Activated CD8-positive, alpha-beta T cell treated with anti-CD3 and anti-CD28 coated beads, Interleukin-2, amount 10 ng/mL, durations not matched to agents 7 days and 5 days (primary cell): ENCODE results near the gene JUN. TPM values are rescaled to one million over a fixed set of nuclear protein-coding genes. Genes with fewer than 3 reads are reported as not detected.

ENCODE experiments used
- ATAC-seq: fragments of 150-1000 bp; cut with Tn5 transposase; one replicate; pipeline ENCODE4 v1.10.0; 2021; ENCODE audit warnings: moderate library complexity
- CTCF ChIA-PET: fragments of 350-600 bp; sonication (Branson Sonifier 250); formaldehyde crosslinking; loops from one replicate; lab custom pipeline; 2021; ENCODE audit warnings: antibody characterized with exemption; lab: Charles Lee
- POLR2A ChIA-PET: fragments of 350-600 bp; sonication (Branson Sonifier 250); formaldehyde crosslinking; loops from one replicate; lab custom pipeline; 2021; ENCODE audit warnings: antibody characterized with exemption; lab: Charles Lee
- DNase-seq: peaks from one replicate; pipeline ENCODE4 v3.0.0-alpha.2; 2020
- H3K27ac Mint-ChIP-seq: one replicate; pipeline ENCODE4 v1.8.0; 2021; ENCODE audit warnings: mild to moderate bottlenecking, mixed read lengths
- H3K27me3 Mint-ChIP-seq: one replicate; pipeline ENCODE4 v1.8.0; 2021; ENCODE audit warnings: low read depth, mixed read lengths
- H3K36me3 Mint-ChIP-seq: one replicate; pipeline ENCODE4 v1.8.0; 2021; ENCODE audit warnings: low read depth, mixed read lengths
- H3K4me1 Mint-ChIP-seq: one replicate; pipeline ENCODE4 v1.8.0; 2021; ENCODE audit warnings: low read depth, mixed read lengths
- H3K4me3 Mint-ChIP-seq: one replicate; pipeline ENCODE4 v1.8.0; 2021; ENCODE audit warnings: mild to moderate bottlenecking, mixed read lengths
- H3K9me3 Mint-ChIP-seq: one replicate; pipeline ENCODE4 v1.8.0; 2022; ENCODE audit warnings: mixed read lengths; ENCODE audit not compliant: insufficient read depth
- total RNA-seq, 2 experiments: library from RNA; stranded (reverse); gene quantifications; one replicate each; pipeline ENCODE4 v1.2.3, GENCODE V29; 2021

JUN gene
- total RNA-seq, 2 experiments from 2014 or later = 107 to 110 TPM

- peaks cover 11% of the 10 kb centered on the region for H3K9me3 Mint-ChIP-seq
- ATAC-seq (no peak), DNase-seq (no peak)
- ChIA-PET POLR2A (no interaction called here), CTCF (interaction anchor here (1.2 kb wide), 1 partner anchor 25 kb away, joined by 3 read pairs; no protein-coding TSS in a partner anchor)
- H3K4me1 Mint-ChIP-seq = peaks cover 25% of the 10 kb centered on the region
- H3K27ac Mint-ChIP-seq = no peak overlapping the region
- no peaks in the 10 kb centered on the region for H3K27me3 Mint-ChIP-seq
- peaks cover 18% of the 10 kb centered on the region for H3K36me3 Mint-ChIP-seq
- H3K4me3 Mint-ChIP-seq = no peak overlapping the region
Measured at GRCh38 chr1:58791106-58791505, 7.3 kb upstream of the JUN start.

- H3K27me3 Mint-ChIP-seq = no peaks in the 10 kb centered on the region
- ChIA-PET POLR2A (no interaction called here), CTCF (interaction anchor here (1.2 kb wide), 1 partner anchor 26 kb away, joined by 3 read pairs; no protein-coding TSS in a partner anchor)
- no peak overlapping the region for H3K4me3 Mint-ChIP-seq
- no peak overlapping the region for H3K27ac Mint-ChIP-seq
- H3K36me3 Mint-ChIP-seq = peaks cover 18% of the 10 kb centered on the region
- H3K9me3 Mint-ChIP-seq = peaks cover 11% of the 10 kb centered on the region
- DNase-seq = no peak
- ATAC-seq = no peak
- H3K4me1 Mint-ChIP-seq = peaks cover 33% of the 10 kb centered on the region
Measured at GRCh38 chr1:58789996-58790660, 6.3 kb upstream of the JUN start.

GRCh38 chr1:58789322-58789856 lies 5.5 kb upstream of the JUN start:
- Mint-ChIP-seq H3K27ac (no peak overlapping the region), H3K4me3 (no peak overlapping the region), H3K36me3 (peaks cover 18% of the 10 kb centered on the region), H3K9me3 (peaks cover 11% of the 10 kb centered on the region), H3K27me3 (no peaks in the 10 kb centered on the region), H3K4me1 (peaks cover 26% of the 10 kb centered on the region)
- CTCF ChIA-PET = interaction anchor here (1.8 kb wide), 1 partner anchor 909 kb away, joined by 4 read pairs; no protein-coding TSS in a partner anchor
- DNase-seq = no peak
- ATAC-seq = no peak
- POLR2A ChIA-PET = no interaction called here

GRCh38 chr1:58788259-58788658 lies 4.4 kb upstream of the JUN start:
- peaks cover 24% of the 10 kb centered on the region for H3K4me1 Mint-ChIP-seq

GRCh38 chr1:58786927-58787245 lies 3.0 kb upstream of the JUN start:
- Mint-ChIP-seq H3K4me3 (no peak overlapping the region), H3K27ac (no peak overlapping the region), H3K9me3 (peaks cover 11% of the 10 kb centered on the region), H3K36me3 (peaks cover 30% of the 10 kb centered on the region), H3K27me3 (no peaks in the 10 kb centered on the region), H3K4me1 (peaks cover 30% of the 10 kb centered on the region)
- ATAC-seq (no peak), DNase-seq (no peak)
- CTCF ChIA-PET = interaction anchor here (3.0 kb wide), 1 partner anchor 71 kb away, joined by 12 read pairs; no protein-coding TSS in a partner anchor
- POLR2A ChIA-PET = interaction anchor here (4.2 kb wide), 1 partner anchor 72 kb away, joined by 32 read pairs; no protein-coding TSS in a partner anchor

More at GRCh38 chr1:58788259-58788658, 4.4 kb upstream of the JUN start:
- DNase-seq = no peak
- Mint-ChIP-seq H3K36me3 (peaks cover 21% of the 10 kb centered on the region), H3K9me3 (peaks cover 11% of the 10 kb centered on the region), H3K27me3 (no peaks in the 10 kb centered on the region), H3K4me3 (no peak overlapping the region), H3K27ac (no peak overlapping the region)
- ChIA-PET POLR2A (no interaction called here), CTCF (interaction anchor here (1.0 to 1.8 kb wide), 2 partner anchors 10 to 911 kb away, joined by 3 to 4 read pairs; no protein-coding TSS in a partner anchor)
- no peak for ATAC-seq

- peak overlapping the region; percentile 87 for H3K4me3 Mint-ChIP-seq
- no peak overlapping the region for H3K27ac Mint-ChIP-seq
- no peaks in the 10 kb centered on the region for H3K27me3 Mint-ChIP-seq
- H3K36me3 Mint-ChIP-seq = peaks cover 34% of the 10 kb centered on the region
- H3K9me3 Mint-ChIP-seq = peaks cover 11% of the 10 kb centered on the region
- DNase-seq (no peak), ATAC-seq (no peak)
- H3K4me1 Mint-ChIP-seq = peaks cover 33% of the 10 kb centered on the region
- ChIA-PET CTCF (interaction anchor here (1.1 to 10.4 kb wide), 4 partner anchors 72 to 912 kb away, joined by 3 to 63 read pairs (median 8); no protein-coding TSS in a partner anchor), POLR2A (interaction anchor here (0.7 to 4.2 kb wide), 3 partner anchors 72 to 276 kb away, joined by 3 to 32 read pairs (median 3); no protein-coding TSS in a partner anchor)
Measured at GRCh38 chr1:58786184-58786926, 2.5 kb upstream of the JUN start.

- DNase-seq = no peak
- Mint-ChIP-seq H3K9me3 (peaks cover 11% of the 10 kb centered on the region), H3K4me3 (peak overlapping the region; percentile 87), H3K27ac (peak overlapping the region; percentile 95), H3K27me3 (no peaks in the 10 kb centered on the region), H3K4me1 (peaks cover 33% of the 10 kb centered on the region), H3K36me3 (peaks cover 39% of the 10 kb centered on the region)
- no peak for ATAC-seq
- POLR2A ChIA-PET = interaction anchor here (0.5 to 4.6 kb wide), 13 partner anchors 13 to 772 kb away, joined by 3 to 38 read pairs (median 4); no protein-coding TSS in a partner anchor
- CTCF ChIA-PET = interaction anchor here (1.1 to 10.4 kb wide), 5 partner anchors 13 to 913 kb away, joined by 3 to 63 read pairs (median 5); no protein-coding TSS in a partner anchor
Measured at GRCh38 chr1:58785442-58786058, 1.7 kb upstream of the JUN start.

- Mint-ChIP-seq H3K9me3 (peaks cover 11% of the 10 kb centered on the region), H3K4me1 (peaks cover 30% of the 10 kb centered on the region), H3K27ac (peak overlapping the region; percentile 95), H3K36me3 (peaks cover 41% of the 10 kb centered on the region), H3K27me3 (no peaks in the 10 kb centered on the region), H3K4me3 (peak overlapping the region; percentile 87)
- CTCF ChIA-PET = interaction anchor here (1.5 to 10.4 kb wide), 7 partner anchors 12 to 914 kb away, joined by 3 to 63 read pairs (median 5); no protein-coding TSS in a partner anchor
- peak; percentile 88 for DNase-seq
- ATAC-seq = peak; percentile 3
- POLR2A ChIA-PET = interaction anchor here (0.5 to 4.6 kb wide), 19 partner anchors 12 to 914 kb away, joined by 3 to 38 read pairs (median 8); partner anchors contain the start of gene FGGY
Measured at GRCh38 chr1:58784758-58785441, 1.1 kb upstream of the JUN start.

GRCh38 chr1:58783090-58783992 lies 506 bp downstream of the JUN start:
- ChIA-PET POLR2A (interaction anchor here (0.5 to 4.6 kb wide), 64 partner anchors 10 to 976 kb away, joined by 3 to 38 read pairs (median 4); partner anchors contain the start of genes FGGY and OMA1), CTCF (interaction anchor here (0.9 to 10.4 kb wide), 13 partner anchors 20 to 976 kb away, joined by 3 to 63 read pairs (median 5); partner anchors contain the start of gene FGGY)
- Mint-ChIP-seq H3K27ac (peak overlapping the region; percentile 95), H3K4me1 (peaks cover 30% of the 10 kb centered on the region), H3K9me3 (peaks cover 5% of the 10 kb centered on the region), H3K4me3 (peak overlapping the region; percentile 87), H3K27me3 (peaks cover 5% of the 10 kb centered on the region), H3K36me3 (peaks cover 36% of the 10 kb centered on the region)
- ATAC-seq (peak; percentile 5), DNase-seq (peak; percentile 70)
